Stomach (tissue), 4 donors: Measurements from ENCODE around the gene RUBCN.
A peak's percentile ranks its signal among the peaks of the same experiment; 100 is the strongest.

ENCODE experiments used
- EP300 ChIP-seq: sonication (generic); formaldehyde crosslinking; IDR thresholded peaks from one replicate; pipeline ENCODE4 v1.6.1; 2017; ENCODE audit warnings: antibody characterized with exemption
- POLR2A ChIP-seq, 4 donors: fragments of 450-650 bp; IDR thresholded peaks; one replicate each; pipeline ENCODE4 v1.6.1; 2016; ENCODE audit warnings: antibody characterized with exemption in 4 of 4, control low read depth in 2 of 4, mild to moderate bottlenecking in 1 of 4, moderate library complexity in 1 of 4
- TF ChIP-seq, protein P1 (sequence below), 7 experiments: fragments of 450-650 bp in 4 of 7; fragments of 200-600 bp in 3 of 7; sonication (generic) in 3 of 7; IDR thresholded peaks; one replicate each; pipeline ENCODE4 v1.5.1; 2016 to 2019; ENCODE audit warnings: antibody characterized with exemption in 7 of 7, control low read depth in 2 of 7, mild to moderate bottlenecking in 1 of 7

DNA sequence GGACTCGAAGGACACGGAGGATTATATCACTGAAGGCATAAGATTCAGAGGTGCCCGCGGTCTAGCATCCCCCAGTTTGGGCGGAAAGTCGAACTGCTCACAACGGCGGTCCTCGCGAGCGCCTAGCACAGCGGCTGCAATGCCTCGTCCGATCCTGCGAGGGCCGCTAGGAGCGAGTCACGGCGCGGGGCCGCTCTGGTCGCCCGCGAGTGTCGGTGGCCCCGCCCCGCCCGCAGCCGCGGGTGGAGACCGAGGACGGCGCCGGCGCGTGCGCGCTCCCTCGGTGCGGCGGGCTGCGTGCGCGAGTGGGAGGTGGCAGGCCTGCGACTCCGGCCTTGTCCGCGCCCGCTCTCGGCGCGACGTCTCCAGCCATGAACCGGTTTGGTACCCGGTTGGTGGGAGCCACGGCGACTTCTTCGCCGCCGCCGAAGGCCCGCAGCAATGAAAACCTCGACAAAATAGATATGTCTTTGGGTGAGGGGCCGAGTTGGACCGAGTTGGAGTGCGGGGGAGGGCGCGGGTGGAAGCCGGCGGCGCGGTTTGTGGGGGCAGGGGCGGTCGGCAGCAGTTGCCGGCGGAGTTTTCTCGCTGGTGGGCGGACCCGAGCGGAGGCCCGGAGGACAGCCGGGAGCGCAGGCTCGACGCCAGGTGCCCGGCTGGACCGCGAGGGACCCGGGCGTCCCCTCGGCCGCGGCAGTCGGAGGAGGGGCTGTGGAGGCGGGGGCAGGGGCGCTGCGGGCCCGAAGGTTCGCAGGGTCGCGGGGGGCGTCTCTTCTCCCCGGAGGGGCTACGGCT, 13.1 kb upstream of the RUBCN start, which contains the start of gene FYTTD1:
- TF ChIP-seq, protein P1, sequence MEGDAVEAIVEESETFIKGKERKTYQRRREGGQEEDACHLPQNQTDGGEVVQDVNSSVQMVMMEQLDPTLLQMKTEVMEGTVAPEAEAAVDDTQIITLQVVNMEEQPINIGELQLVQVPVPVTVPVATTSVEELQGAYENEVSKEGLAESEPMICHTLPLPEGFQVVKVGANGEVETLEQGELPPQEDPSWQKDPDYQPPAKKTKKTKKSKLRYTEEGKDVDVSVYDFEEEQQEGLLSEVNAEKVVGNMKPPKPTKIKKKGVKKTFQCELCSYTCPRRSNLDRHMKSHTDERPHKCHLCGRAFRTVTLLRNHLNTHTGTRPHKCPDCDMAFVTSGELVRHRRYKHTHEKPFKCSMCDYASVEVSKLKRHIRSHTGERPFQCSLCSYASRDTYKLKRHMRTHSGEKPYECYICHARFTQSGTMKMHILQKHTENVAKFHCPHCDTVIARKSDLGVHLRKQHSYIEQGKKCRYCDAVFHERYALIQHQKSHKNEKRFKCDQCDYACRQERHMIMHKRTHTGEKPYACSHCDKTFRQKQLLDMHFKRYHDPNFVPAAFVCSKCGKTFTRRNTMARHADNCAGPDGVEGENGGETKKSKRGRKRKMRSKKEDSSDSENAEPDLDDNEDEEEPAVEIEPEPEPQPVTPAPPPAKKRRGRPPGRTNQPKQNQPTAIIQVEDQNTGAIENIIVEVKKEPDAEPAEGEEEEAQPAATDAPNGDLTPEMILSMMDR (IDR thresholded peaks at IDR 0.05), result peak in 3 of 7 experiments; percentile 22 to 63 (median 43)
- TF ChIP-seq POLR2A (IDR thresholded peaks at IDR 0.05), result no peak
- TF ChIP-seq EP300, result no peak
